HEK293 (cell line): ENCODE data around the gene NINL.

Experiments used
- CTCF ChIA-PET: fragments of 350-600 bp; formaldehyde crosslinking; extraction: SDS; loops from one replicate; lab custom pipeline; 2021; ENCODE audit warnings: antibody characterized with exemption; lab: Yijun Ruan, JAX
- POLR2A ChIA-PET: fragments of 300-600 bp; formaldehyde crosslinking; extraction: SDS; loops from one replicate; lab custom pipeline; 2020; ENCODE audit warnings: antibody characterized with exemption, inconsistent platforms; lab: Yijun Ruan, JAX
- H3K27ac ChIP-seq: fragments of 200-500 bp; sonication (Bioruptor generic); 2 replicates; pipeline ENCODE4 v1.5.1; 2014; ENCODE audit warnings: low read depth, low read length, control low read depth, inconsistent platforms; ENCODE audit errors: extremely low read depth
- H3K36me3 ChIP-seq, 2 experiments: fragments of 200-500 bp in 1 of 2; sonication (Bioruptor generic) in 1 of 2; 1 replicate in 1 of 2; 2 replicates in 1 of 2; pipeline ENCODE4 v1.5.1; 2014 to 2017; ENCODE audit warnings: inconsistent platforms in 2 of 2, low read length in 2 of 2; ENCODE audit not compliant: control insufficient read depth in 2 of 2, insufficient read depth in 1 of 2
- H3K4me1 ChIP-seq: fragments of 200-500 bp; sonication (Bioruptor generic); 2 replicates; pipeline ENCODE4 v1.5.1; 2014; ENCODE audit warnings: mild to moderate bottlenecking, low read length, inconsistent platforms; ENCODE audit not compliant: control insufficient read depth, insufficient read depth
- H3K4me3 ChIP-seq: 2 replicates; pipeline ENCODE4 v1.5.1; 2011; ENCODE audit warnings: low read depth, mild to moderate bottlenecking, control low read depth, low read length, moderate library complexity
- H3K9me3 ChIP-seq: fragments of 200-500 bp; sonication (Bioruptor generic); 2 replicates; pipeline ENCODE4 v1.5.1; 2014; ENCODE audit warnings: low read depth, low read length, inconsistent platforms; ENCODE audit not compliant: control insufficient read depth, insufficient read depth
- GLI2 ChIP-seq: fragments of 450-650 bp; formaldehyde crosslinking; IDR thresholded peaks from 2 replicates; pipeline ENCODE4; 2017; ENCODE audit warnings: missing biosample characterization, missing genetic modification characterization, low read depth, borderline replicate concordance
- HIC1 ChIP-seq: fragments of 450-650 bp; formaldehyde crosslinking; IDR thresholded peaks from 2 replicates; pipeline ENCODE4 v1.5.1; 2016; ENCODE audit warnings: missing biosample characterization, missing genetic modification characterization
- KLF7 ChIP-seq: fragments of 450-650 bp; formaldehyde crosslinking; IDR thresholded peaks from 2 replicates; pipeline ENCODE4 v1.5.1; 2016; ENCODE audit warnings: missing biosample characterization, missing genetic modification characterization, borderline replicate concordance
- MZF1 ChIP-seq: fragments of 450-650 bp; formaldehyde crosslinking; IDR thresholded peaks from 2 replicates; pipeline ENCODE4 v1.5.1; 2017; ENCODE audit warnings: missing biosample characterization, missing genetic modification characterization, borderline replicate concordance
- PRDM2 ChIP-seq: fragments of 450-650 bp; formaldehyde crosslinking; IDR thresholded peaks from 2 replicates; pipeline ENCODE4 v1.5.1; 2016; ENCODE audit warnings: missing biosample characterization, missing genetic modification characterization, borderline replicate concordance
- WT1 ChIP-seq: fragments of 450-650 bp; formaldehyde crosslinking; IDR thresholded peaks from 2 replicates; pipeline ENCODE4 v1.5.1; 2016; ENCODE audit warnings: missing biosample characterization, missing genetic modification characterization
- ZBTB17 ChIP-seq: fragments of 450-650 bp; formaldehyde crosslinking; IDR thresholded peaks from 2 replicates; pipeline ENCODE4 v1.5.1; 2016; ENCODE audit warnings: missing biosample characterization, missing genetic modification characterization
- ZNF121 ChIP-seq: fragments of 450-650 bp; formaldehyde crosslinking; IDR thresholded peaks from 2 replicates; pipeline ENCODE4 v1.5.1; 2016; ENCODE audit warnings: missing biosample characterization, missing genetic modification characterization
- ZNF24 ChIP-seq: fragments of 450-650 bp; formaldehyde crosslinking; IDR thresholded peaks from 2 replicates; pipeline ENCODE4 v1.5.1; 2016; ENCODE audit warnings: missing biosample characterization, missing genetic modification characterization
- ZNF302 ChIP-seq: fragments of 450-650 bp; formaldehyde crosslinking; IDR thresholded peaks from 2 replicates; pipeline ENCODE4 v1.5.1; 2016; ENCODE audit warnings: missing biosample characterization, missing genetic modification characterization, low read depth
- ZNF324 ChIP-seq: fragments of 450-650 bp; formaldehyde crosslinking; IDR thresholded peaks from 2 replicates; pipeline ENCODE4 v1.5.1; 2016; ENCODE audit warnings: missing biosample characterization, missing genetic modification characterization
- ZNF521 ChIP-seq: fragments of 450-650 bp; formaldehyde crosslinking; IDR thresholded peaks from 2 replicates; pipeline ENCODE4 v1.5.1; 2017; ENCODE audit warnings: missing biosample characterization, mild to moderate bottlenecking, missing genetic modification characterization
- ZNF624 ChIP-seq: fragments of 450-650 bp; formaldehyde crosslinking; IDR thresholded peaks from 2 replicates; pipeline ENCODE4 v1.5.1; 2017; ENCODE audit warnings: missing biosample characterization, missing genetic modification characterization
- ZNF670 ChIP-seq: fragments of 450-650 bp; formaldehyde crosslinking; IDR thresholded peaks from 2 replicates; pipeline ENCODE4 v1.5.1; 2016; ENCODE audit warnings: missing biosample characterization, missing genetic modification characterization, low read depth
- ZNF704 ChIP-seq: fragments of 450-650 bp; formaldehyde crosslinking; IDR thresholded peaks from 2 replicates; pipeline ENCODE4 v1.5.1; 2016; ENCODE audit warnings: missing biosample characterization, missing genetic modification characterization
- ZNF76 ChIP-seq: fragments of 450-650 bp; formaldehyde crosslinking; IDR thresholded peaks from 2 replicates; pipeline ENCODE4; 2016; ENCODE audit warnings: low read depth, missing biosample characterization, missing genetic modification characterization, borderline replicate concordance

Gene NINL

GRCh38 chr20:25447671-25448070 is 137.7 kb downstream of the NINL start (continued):
- no peak for TF ChIP-seq GLI2
- no peak for TF ChIP-seq KLF7 (tag by site-specific recombination)
- TF ChIP-seq ZNF24 (tag by site-specific recombination) = no peak
- no peak for TF ChIP-seq ZNF324
- no peak for TF ChIP-seq ZBTB17 (tag by site-specific recombination)

GRCh38 chr20:25444556-25444955 is 140.8 kb downstream of the NINL start:
- no peaks in the 10 kb centered on the region for H3K9me3 ChIP-seq
- H3K4me1 ChIP-seq = no peaks in the 10 kb centered on the region
- H3K4me3 ChIP-seq = no peak overlapping the region
- CTCF ChIA-PET = interaction anchor here (0.6 kb wide), 1 partner anchor 141 kb away, joined by 3 read pairs; no protein-coding TSS in a partner anchor
- H3K36me3 ChIP-seq = peaks cover 48 to 76% of the 10 kb centered on the region in 2 experiments
- no peak overlapping the region for H3K27ac ChIP-seq
- no peak for TF ChIP-seq MZF1 (tag by site-specific recombination)
- TF ChIP-seq PRDM2 (tag by site-specific recombination) = no peak
- no peak for TF ChIP-seq ZNF670 (tag by site-specific recombination)
- TF ChIP-seq ZNF624 (tag by site-specific recombination) = no peak
- no peak for TF ChIP-seq HIC1 (tag by site-specific recombination)
- no peak for TF ChIP-seq ZNF521 (tag by site-specific recombination)
- no peak for TF ChIP-seq WT1 (tag by site-specific recombination)
- TF ChIP-seq ZNF76 (tag by site-specific recombination) = no peak
- no peak for TF ChIP-seq ZNF302 (tag by site-specific recombination)
- TF ChIP-seq ZNF121 (tag by site-specific recombination) = no peak
- no peak for TF ChIP-seq ZNF704 (tag by site-specific recombination)
- TF ChIP-seq, all 188 proteins: peak for 0
- POLR2A ChIA-PET = no interaction called here
